Measurements from ENCODE around the gene MEN1. TPM values are rescaled to one million over a fixed set of nuclear protein-coding genes. Genes with fewer than 3 reads are reported as not detected.

MEN1 gene
- total and polyA plus RNA-seq, 10 donors, result 17.8 to 33.6 (median 27.2) TPM

DNA sequence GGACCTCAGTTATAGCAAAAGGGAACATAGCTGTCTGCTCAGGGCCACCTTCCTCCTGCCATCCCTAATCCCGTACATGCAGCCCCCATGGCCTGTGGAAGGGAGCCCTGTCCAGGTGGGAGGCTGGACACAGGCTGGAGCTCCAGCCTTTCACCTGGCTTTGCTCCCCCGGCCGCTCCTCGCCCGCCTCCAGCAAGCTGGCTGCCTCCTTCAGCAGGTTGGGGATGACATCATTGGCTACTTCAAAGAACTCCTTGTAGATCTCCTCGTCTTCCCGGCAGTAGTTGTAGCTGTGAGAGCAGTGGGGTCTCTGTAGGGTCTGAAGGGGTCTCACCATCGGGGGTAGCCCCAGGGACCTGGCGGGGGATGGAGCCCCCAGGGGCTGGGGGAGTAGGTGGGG lies 4.9 kb downstream of the MEN1 start:
- Histone ChIP-seq H3K27ac (no peak overlapping the region), H3K36me3 (peaks cover 0 to 50% (median 17%) of the 10 kb centered on the region in 6 donors), H3K4me3 (no peak overlapping the region), H3K4me1 (peaks cover 34 to 84% (median 55%) of the 10 kb centered on the region in 6 donors), H3K27me3 (replicated peaks in 1 of 7) (no peaks in the 10 kb centered on the region), H3K9me3 (no peaks in the 10 kb centered on the region)
- intact Hi-C loops (cut with DNase I; ENCODE audit: low total_unique reads), result no loop called here
- WGBS, 5 donors, result 89 to 98% (median 91%) methylated on average over 5 to 9 of the region's 9 CpGs
- TF ChIP-seq POLR2AphosphoS5 (IDR thresholded peaks at IDR 0.05), result no peak
- TF ChIP-seq POLR2A (IDR thresholded peaks at IDR 0.05), result no peak
- TF ChIP-seq, protein P1, sequence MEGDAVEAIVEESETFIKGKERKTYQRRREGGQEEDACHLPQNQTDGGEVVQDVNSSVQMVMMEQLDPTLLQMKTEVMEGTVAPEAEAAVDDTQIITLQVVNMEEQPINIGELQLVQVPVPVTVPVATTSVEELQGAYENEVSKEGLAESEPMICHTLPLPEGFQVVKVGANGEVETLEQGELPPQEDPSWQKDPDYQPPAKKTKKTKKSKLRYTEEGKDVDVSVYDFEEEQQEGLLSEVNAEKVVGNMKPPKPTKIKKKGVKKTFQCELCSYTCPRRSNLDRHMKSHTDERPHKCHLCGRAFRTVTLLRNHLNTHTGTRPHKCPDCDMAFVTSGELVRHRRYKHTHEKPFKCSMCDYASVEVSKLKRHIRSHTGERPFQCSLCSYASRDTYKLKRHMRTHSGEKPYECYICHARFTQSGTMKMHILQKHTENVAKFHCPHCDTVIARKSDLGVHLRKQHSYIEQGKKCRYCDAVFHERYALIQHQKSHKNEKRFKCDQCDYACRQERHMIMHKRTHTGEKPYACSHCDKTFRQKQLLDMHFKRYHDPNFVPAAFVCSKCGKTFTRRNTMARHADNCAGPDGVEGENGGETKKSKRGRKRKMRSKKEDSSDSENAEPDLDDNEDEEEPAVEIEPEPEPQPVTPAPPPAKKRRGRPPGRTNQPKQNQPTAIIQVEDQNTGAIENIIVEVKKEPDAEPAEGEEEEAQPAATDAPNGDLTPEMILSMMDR (IDR thresholded peaks at IDR 0.05 in 8 of 11, conservative IDR thresholded peaks at IDR 0.05 in 3 of 11), result no peak
- no peak for DNase-seq

DNA sequence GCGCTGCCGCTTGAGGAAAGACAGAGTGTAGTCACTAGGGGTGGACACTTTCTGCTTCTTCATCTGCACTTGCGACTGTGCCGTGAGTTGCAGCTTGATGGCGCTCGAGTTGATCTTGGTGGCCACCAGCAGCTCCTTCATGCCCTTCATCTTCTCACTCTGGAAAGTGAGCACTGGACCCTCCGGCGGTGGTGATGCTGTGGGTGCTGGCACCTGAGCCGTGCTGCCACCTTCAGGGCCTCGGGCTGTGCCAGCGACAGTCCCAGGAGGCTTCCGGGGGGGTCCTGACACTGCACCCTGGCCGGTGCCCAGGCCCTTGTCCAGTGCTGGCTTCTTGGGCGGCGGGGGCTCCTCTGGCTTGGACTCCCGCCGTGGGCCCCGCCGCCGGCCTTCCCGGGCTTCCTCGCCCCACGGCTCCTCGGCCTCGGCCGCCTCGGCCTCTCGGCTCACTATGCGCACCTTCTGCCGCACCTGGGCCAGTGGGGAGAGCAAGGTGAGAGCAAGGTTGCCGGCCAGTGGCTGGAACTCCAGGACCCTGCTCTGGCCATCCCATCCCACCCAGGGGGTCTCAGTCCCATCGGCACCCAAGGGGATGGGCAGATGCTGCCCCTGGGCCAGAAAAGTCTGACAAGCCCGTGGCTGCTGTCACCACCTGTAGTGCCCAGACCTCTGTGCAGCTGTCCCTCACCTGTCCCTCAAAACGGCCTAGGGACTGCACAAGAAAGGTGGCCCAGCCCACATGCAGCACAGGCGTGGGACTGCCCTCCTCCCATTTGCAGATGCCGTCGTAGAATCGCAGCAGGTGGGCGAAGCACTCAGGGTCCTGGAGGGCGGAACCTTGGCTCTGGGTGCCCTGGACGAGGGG lies 5.8 kb downstream of the MEN1 start:
- intact Hi-C loops (cut with DNase I; ENCODE audit: low total_unique reads), result no loop called here
- H3K36me3 ChIP-seq, result peaks cover 0 to 59% (median 21%) of the 10 kb centered on the region in 6 donors
- WGBS, 5 donors, result 91 to 94% (median 93%) methylated on average over 21 to 41 of the region's 41 CpGs
- H3K27ac ChIP-seq, result peak overlapping the region in 7 of 8 donors; percentile 79 to 94 (median 88)
- DNase-seq, result peak; percentile 81
- peaks cover 41 to 85% (median 59%) of the 10 kb centered on the region in 6 donors for H3K4me1 ChIP-seq
- H3K4me3 ChIP-seq, result peak overlapping the region in 1 of 8 donors; percentile 84
- H3K9me3 ChIP-seq, result no peaks in the 10 kb centered on the region
- H3K27me3 ChIP-seq (replicated peaks in 1 of 7), result no peaks in the 10 kb centered on the region
- TF ChIP-seq POLR2A (IDR thresholded peaks at IDR 0.05) (no peak), POLR2AphosphoS5 (IDR thresholded peaks at IDR 0.05) (peak in 1 of 3 donors; percentile 9)
- TF ChIP-seq, protein P1 (IDR thresholded peaks at IDR 0.05 in 8 of 11, conservative IDR thresholded peaks at IDR 0.05 in 3 of 11), result no peak

DNA sequence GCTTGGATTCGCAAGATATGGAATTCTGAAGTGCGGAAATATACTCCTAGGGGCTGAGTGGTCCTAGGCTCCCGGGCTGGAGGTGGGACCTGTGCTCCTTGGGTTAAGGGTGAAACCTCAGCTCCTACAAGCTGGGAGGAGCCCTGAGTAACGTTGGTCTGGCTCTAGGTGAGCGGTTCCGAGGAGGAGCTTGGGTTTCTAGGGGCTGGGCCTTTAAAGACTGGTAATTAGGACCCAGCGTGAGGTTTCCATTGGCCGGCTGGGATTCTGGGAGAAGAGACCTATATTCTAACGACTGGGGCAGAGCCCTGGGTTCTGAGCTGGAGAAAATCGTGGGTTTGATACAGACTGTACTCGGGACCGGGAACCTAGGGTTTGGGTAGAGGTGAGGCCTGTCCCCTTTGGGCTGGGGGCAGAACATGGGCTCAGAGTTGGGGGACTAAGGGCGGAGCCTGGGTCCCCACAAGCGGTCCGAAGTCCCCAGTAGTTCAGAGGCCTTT lies 6.5 kb downstream of the MEN1 start:
- Histone ChIP-seq H3K27ac (peak overlapping the region; percentile 79 to 94 (median 88)), H3K36me3 (peaks cover 0 to 66% (median 25%) of the 10 kb centered on the region in 6 donors), H3K9me3 (no peaks in the 10 kb centered on the region), H3K4me3 (peak overlapping the region; percentile 55 to 95 (median 70)), H3K27me3 (replicated peaks in 1 of 7) (no peaks in the 10 kb centered on the region), H3K4me1 (peaks cover 42 to 85% (median 58%) of the 10 kb centered on the region in 6 donors)
- TF ChIP-seq POLR2AphosphoS5 (IDR thresholded peaks at IDR 0.05) (no peak), POLR2A (IDR thresholded peaks at IDR 0.05) (no peak)
- TF ChIP-seq, protein P1 (IDR thresholded peaks at IDR 0.05 in 8 of 11, conservative IDR thresholded peaks at IDR 0.05 in 3 of 11), result no peak
- 41 to 53% (median 50%) methylated on average over 14 to 15 of the region's 15 CpGs for WGBS, 5 donors
- DNase-seq, result no peak
- intact Hi-C loops (cut with DNase I; ENCODE audit: low total_unique reads), result no loop called here

All from spleen (tissue), 11 donors.